BJ (cell line): Measurements from ENCODE around the gene GABRG1. TPM values are rescaled to one million over a fixed set of nuclear protein-coding genes. Genes with fewer than 3 reads are reported as not detected.

ENCODE experiments used
- CTCF ChIA-PET: fragments of 350-600 bp; formaldehyde crosslinking; extraction: SDS; loops from one replicate; lab custom pipeline; 2021; ENCODE audit warnings: antibody characterized with exemption, inconsistent platforms; lab: Yijun Ruan, JAX
- POLR2A ChIA-PET: fragments of 300-600 bp; sonication (Branson Sonifier 250); formaldehyde crosslinking; extraction: SDS; loops from one replicate; lab custom pipeline; 2021; ENCODE audit warnings: antibody characterized with exemption; lab: Charles Lee
- DNase-seq: peaks from one replicate; pipeline ENCODE4 v3.0.0-alpha.2; 2011; ENCODE audit warnings: low read depth
- H3K27me3 ChIP-seq: 2 replicates; pipeline ENCODE4 v1.6.0; 2011; ENCODE audit warnings: low read length; ENCODE audit not compliant: control insufficient read depth, insufficient read depth
- H3K36me3 ChIP-seq: 2 replicates; pipeline ENCODE4 v1.5.1; 2011; ENCODE audit warnings: low read length; ENCODE audit not compliant: control insufficient read depth, insufficient read depth
- H3K4me3 ChIP-seq: 2 replicates; pipeline ENCODE4 v1.5.1; 2011; ENCODE audit warnings: low read depth, mild to moderate bottlenecking, control low read depth, low read length
- polyA minus RNA-seq: library from RNA; depleted of rRNA, polyadenylated mRNA; stranded (reverse); fragments of >200 nt; gene quantifications from 2 replicates; pipeline ENCODE4 v1.2.3, GENCODE V29; 2011; rRNA and poly(A)+ RNA removed
- polyA plus RNA-seq: library from polyadenylated mRNA; depleted of rRNA; stranded (reverse); fragments of >200 nt; gene quantifications from 2 replicates; pipeline ENCODE4 v1.2.3, GENCODE V29; 2011; rRNA removed
- TF ChIP-seq, protein P1 (sequence below): IDR thresholded peaks from 2 replicates; pipeline ENCODE4 v1.5.1; 2011; ENCODE audit warnings: low read depth, mild to moderate bottlenecking, control low read depth, inconsistent platforms, low read length, moderate library complexity; ENCODE audit not compliant: insufficient read depth

The GABRG1 gene
- not detected in 2 replicates for polyA plus RNA-seq
- polyA minus RNA-seq, result not detected in 2 replicates

GRCh38 chr4:46123913-46124755 is at the start of gene GABRG1:
GABRG1 (minus strand) TSS chr4:46124054; CDS start chr4:46123913, 141 bp downstream.
- Histone ChIP-seq H3K4me3 (no peak within 1 kb of the TSS), H3K27me3 (no peaks in the 10 kb centered on the region), H3K36me3 (no peaks in the 10 kb centered on the region)
- no peak for DNase-seq
- ChIA-PET POLR2A (no interaction called here), CTCF (no interaction called here)
- TF ChIP-seq, protein P1, sequence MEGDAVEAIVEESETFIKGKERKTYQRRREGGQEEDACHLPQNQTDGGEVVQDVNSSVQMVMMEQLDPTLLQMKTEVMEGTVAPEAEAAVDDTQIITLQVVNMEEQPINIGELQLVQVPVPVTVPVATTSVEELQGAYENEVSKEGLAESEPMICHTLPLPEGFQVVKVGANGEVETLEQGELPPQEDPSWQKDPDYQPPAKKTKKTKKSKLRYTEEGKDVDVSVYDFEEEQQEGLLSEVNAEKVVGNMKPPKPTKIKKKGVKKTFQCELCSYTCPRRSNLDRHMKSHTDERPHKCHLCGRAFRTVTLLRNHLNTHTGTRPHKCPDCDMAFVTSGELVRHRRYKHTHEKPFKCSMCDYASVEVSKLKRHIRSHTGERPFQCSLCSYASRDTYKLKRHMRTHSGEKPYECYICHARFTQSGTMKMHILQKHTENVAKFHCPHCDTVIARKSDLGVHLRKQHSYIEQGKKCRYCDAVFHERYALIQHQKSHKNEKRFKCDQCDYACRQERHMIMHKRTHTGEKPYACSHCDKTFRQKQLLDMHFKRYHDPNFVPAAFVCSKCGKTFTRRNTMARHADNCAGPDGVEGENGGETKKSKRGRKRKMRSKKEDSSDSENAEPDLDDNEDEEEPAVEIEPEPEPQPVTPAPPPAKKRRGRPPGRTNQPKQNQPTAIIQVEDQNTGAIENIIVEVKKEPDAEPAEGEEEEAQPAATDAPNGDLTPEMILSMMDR, result no peak

GRCh38 chr4:46146993-46147392 is 23.1 kb upstream of the GABRG1 start:
- H3K36me3 ChIP-seq, result no peaks in the 10 kb centered on the region
- no peak overlapping the region for H3K4me3 ChIP-seq
- TF ChIP-seq, protein P1, result no peak
- POLR2A ChIA-PET, result no interaction called here
- DNase-seq, result no peak
- no peaks in the 10 kb centered on the region for H3K27me3 ChIP-seq
- CTCF ChIA-PET, result no interaction called here

DNA sequence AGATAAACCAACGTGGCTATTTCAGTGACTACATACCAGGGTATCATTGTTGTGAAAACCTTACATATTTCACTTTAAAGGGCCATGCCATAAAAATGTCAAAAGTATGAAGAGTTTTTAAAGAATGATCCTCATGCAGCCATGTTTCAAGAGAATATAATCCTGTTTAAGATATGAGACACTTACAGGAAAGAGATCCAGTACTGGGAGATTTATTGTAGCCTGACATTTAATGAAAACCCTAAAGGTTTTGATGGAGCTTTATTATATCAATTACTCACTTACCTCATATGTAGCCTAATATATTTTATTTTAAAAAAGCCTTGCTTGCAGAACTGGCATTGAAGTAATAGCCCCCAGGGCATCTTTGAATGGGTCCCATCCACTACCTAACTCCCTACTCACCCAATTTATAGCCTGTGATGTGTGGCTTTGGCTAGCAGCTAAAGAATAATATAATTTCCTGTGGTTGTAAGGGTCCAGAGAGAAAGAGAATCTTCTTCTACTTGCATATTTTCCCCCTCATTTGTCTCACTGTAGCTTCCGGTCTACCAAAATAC is 7.7 kb upstream of the GABRG1 start:
- Histone ChIP-seq H3K27me3 (no peaks in the 10 kb centered on the region), H3K4me3 (no peak overlapping the region), H3K36me3 (no peaks in the 10 kb centered on the region)
- ChIA-PET POLR2A (no interaction called here), CTCF (no interaction called here)
- no peak for DNase-seq
- TF ChIP-seq, protein P1, result no peak

- no peak for DNase-seq
- no peak overlapping the region for H3K4me3 ChIP-seq
- H3K36me3 ChIP-seq, result no peaks in the 10 kb centered on the region
- H3K27me3 ChIP-seq, result no peaks in the 10 kb centered on the region
- TF ChIP-seq, protein P1, result no peak
- POLR2A ChIA-PET, result no interaction called here
- CTCF ChIA-PET, result no interaction called here
These were observed 1.0 kb upstream of the GABRG1 start for GRCh38 chr4:46124773-46125413.

DNA sequence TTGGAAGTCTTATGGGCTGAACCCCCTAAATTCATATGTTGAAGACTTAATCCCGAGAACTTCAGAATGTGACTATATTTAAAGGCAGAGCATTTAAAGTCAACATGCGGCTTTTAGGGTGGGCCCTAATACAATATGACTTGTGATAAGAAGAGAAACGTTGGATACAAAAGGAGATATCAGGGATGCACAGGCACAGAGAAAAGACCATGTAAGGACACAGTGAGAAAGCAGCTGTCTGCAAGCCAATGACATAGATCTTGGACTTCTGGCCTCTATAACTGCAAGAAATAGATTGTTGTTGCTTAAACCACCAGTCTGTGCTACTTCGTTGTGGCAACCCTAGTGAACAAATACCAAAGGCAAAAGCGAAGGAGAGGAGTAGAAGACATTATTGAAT is 42.2 kb downstream of the GABRG1 start:
- H3K4me3 ChIP-seq, result no peak overlapping the region
- ChIA-PET CTCF (no interaction called here), POLR2A (no interaction called here)
- H3K36me3 ChIP-seq, result no peaks in the 10 kb centered on the region
- no peak for DNase-seq
- no peaks in the 10 kb centered on the region for H3K27me3 ChIP-seq
- TF ChIP-seq, protein P1, result no peak
